Spleen (tissue), 7 donors: Measurements from ENCODE around the gene TMCO4.

Experiments
- POLR2A ChIP-seq, 3 donors: fragments of 450-650 bp; IDR thresholded peaks; one replicate each; pipeline ENCODE4 v1.5.1; 2017; ENCODE audit warnings: antibody characterized with exemption in 3 of 3, mild to moderate bottlenecking in 1 of 3
- TF ChIP-seq, protein P1 (sequence below), 11 experiments: fragments of 200-600 bp in 7 of 11; fragments of 450-650 bp in 4 of 11; sonication (generic) in 4 of 11; IDR thresholded peaks in 8 of 11; conservative IDR thresholded peaks in 3 of 11; 1 replicate in 7 of 11; 2 replicates in 4 of 11; pipeline versions ENCODE4 v1.4.0 to v1.8.0; 2016 to 2021; ENCODE audit warnings: antibody characterized with exemption in 11 of 11, inconsistent platforms in 4 of 11, mild to moderate bottlenecking in 1 of 11
- donor health status: DM: no; HTN: no; CAD: no; lungs with moderate emphysema.
- donor health status: DM: no; HTN: no; CAD: no.
- donor health status: DM: no; HTN: no; CAD: no.

DNA sequence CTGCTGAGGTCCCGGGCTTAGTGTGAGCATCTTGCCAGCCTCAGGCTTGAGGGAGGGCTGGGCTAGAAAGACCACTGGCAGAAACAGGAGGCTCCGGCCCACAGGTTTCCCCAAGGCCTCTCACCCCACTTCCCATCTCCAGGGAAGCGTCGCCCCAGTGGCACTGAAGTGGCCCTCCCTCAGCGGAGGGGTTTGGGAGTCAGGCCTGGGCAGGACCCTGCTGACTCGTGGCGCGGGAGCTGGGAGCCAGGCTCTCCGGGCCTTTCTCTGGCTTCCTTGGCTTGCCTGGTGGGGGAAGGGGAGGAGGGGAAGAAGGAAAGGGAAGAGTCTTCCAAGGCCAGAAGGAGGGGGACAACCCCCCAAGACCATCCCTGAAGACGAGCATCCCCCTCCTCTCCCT, 142.2 kb downstream of the TMCO4 start:
- TF ChIP-seq, protein P1, sequence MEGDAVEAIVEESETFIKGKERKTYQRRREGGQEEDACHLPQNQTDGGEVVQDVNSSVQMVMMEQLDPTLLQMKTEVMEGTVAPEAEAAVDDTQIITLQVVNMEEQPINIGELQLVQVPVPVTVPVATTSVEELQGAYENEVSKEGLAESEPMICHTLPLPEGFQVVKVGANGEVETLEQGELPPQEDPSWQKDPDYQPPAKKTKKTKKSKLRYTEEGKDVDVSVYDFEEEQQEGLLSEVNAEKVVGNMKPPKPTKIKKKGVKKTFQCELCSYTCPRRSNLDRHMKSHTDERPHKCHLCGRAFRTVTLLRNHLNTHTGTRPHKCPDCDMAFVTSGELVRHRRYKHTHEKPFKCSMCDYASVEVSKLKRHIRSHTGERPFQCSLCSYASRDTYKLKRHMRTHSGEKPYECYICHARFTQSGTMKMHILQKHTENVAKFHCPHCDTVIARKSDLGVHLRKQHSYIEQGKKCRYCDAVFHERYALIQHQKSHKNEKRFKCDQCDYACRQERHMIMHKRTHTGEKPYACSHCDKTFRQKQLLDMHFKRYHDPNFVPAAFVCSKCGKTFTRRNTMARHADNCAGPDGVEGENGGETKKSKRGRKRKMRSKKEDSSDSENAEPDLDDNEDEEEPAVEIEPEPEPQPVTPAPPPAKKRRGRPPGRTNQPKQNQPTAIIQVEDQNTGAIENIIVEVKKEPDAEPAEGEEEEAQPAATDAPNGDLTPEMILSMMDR (IDR thresholded peaks at IDR 0.05 in 8 of 11, conservative IDR thresholded peaks at IDR 0.05 in 3 of 11): no peak
- no peak for TF ChIP-seq POLR2A (IDR thresholded peaks at IDR 0.05)
